Fibroblast of skin of right quadriceps (primary cell): ENCODE results near the gene KRTAP12-3.
"Not testable (repeated sequence)": the region's sequence is repeated elsewhere in the genome, so short reads cannot be mapped to it uniquely, and the experiment has no call there.

Source experiments
- DNase-seq: peaks from one replicate; pipeline ENCODE4 v3.0.0-alpha.2; 2013

The KRTAP12-3 gene

GRCh38 chr21:44653656-44654575 lies 3.8 kb upstream of the KRTAP12-3 start:
- DNase-seq: no peak

- no peak for DNase-seq
Measured at GRCh38 chr21:44654576-44655175, 3.1 kb upstream of the KRTAP12-3 start, which contains the start of gene KRTAP12-4. TSS of gene KRTAP12-4 (minus strand) at chr21:44654659. CDS start at chr21:44654614, 45 bp downstream.

- no peak for DNase-seq
Measured at GRCh38 chr21:44656868-44657267, 864 bp upstream of the KRTAP12-3 start.

- no peak for DNase-seq
Measured at GRCh38 chr21:44658541-44658910, 794 bp downstream of the KRTAP12-3 start.

GRCh38 chr21:44658913-44659595 lies 1.3 kb downstream of the KRTAP12-3 start:
- no peak for DNase-seq

- DNase-seq: not testable (repeated sequence)
Measured at GRCh38 chr21:44661567-44661966, 3.8 kb downstream of the KRTAP12-3 start.

GRCh38 chr21:44664691-44665090 lies 7.0 kb downstream of the KRTAP12-3 start:
- no peak for DNase-seq

- no peak for DNase-seq
Measured at GRCh38 chr21:44666401-44667320, 8.9 kb downstream of the KRTAP12-3 start, which contains the start of gene KRTAP12-2. TSS of gene KRTAP12-2 (minus strand) at chr21:44666927. CDS start at chr21:44666886, 41 bp downstream.

- no peak for DNase-seq
Measured at GRCh38 chr21:44667612-44668011, 9.9 kb downstream of the KRTAP12-3 start.

- DNase-seq: no peak
Measured at GRCh38 chr21:44670642-44671432, 13.1 kb downstream of the KRTAP12-3 start.

GRCh38 chr21:44671911-44672310 lies 14.2 kb downstream of the KRTAP12-3 start:
- no peak for DNase-seq

- no peak for DNase-seq
Measured at GRCh38 chr21:44677881-44678280, 20.1 kb downstream of the KRTAP12-3 start.

- DNase-seq: no peak
Measured at GRCh38 chr21:44681152-44681551, 23.4 kb downstream of the KRTAP12-3 start.

GRCh38 chr21:44681861-44682579 lies 24.3 kb downstream of the KRTAP12-3 start, which contains the start of gene KRTAP12-1:
TSS of gene KRTAP12-1 (minus strand) at chr21:44682163. CDS start at chr21:44682123, 40 bp downstream.
- DNase-seq: no peak

- DNase-seq: no peak
Measured at GRCh38 chr21:44682580-44683151, 24.9 kb downstream of the KRTAP12-3 start.

GRCh38 chr21:44684077-44684476 lies 26.3 kb downstream of the KRTAP12-3 start:
- no peak for DNase-seq

- no peak for DNase-seq
Measured at GRCh38 chr21:44684483-44684882, 26.8 kb downstream of the KRTAP12-3 start.

- not testable (repeated sequence) for DNase-seq
Measured at GRCh38 chr21:44685050-44685449, 27.3 kb downstream of the KRTAP12-3 start.

GRCh38 chr21:44686000-44686781 lies 28.5 kb downstream of the KRTAP12-3 start:
- DNase-seq: no peak
